Upper lobe of left lung (tissue), 6 donors: ENCODE results near the gene ARL3. TPM values are rescaled to one million over a fixed set of nuclear protein-coding genes. Genes with fewer than 3 reads are reported as not detected.

Experiments used
- ATAC-seq, 2 donors: fragments of 200-7000 bp; cut with Tn5 transposase; one replicate each; pipeline ENCODE4 v1.9.1; 2022; ENCODE audit warnings: mild to moderate bottlenecking in 2 of 2, moderate library complexity in 2 of 2; ENCODE audit not compliant: low FRiP score in 2 of 2
- DNase-seq, 2 donors: peaks; one replicate each; pipeline ENCODE4 v3.0.0-alpha.2; 2019 to 2020
- H3K27ac ChIP-seq, 4 donors: fragments of 200-600 bp; sonication (generic); one replicate each; pipeline ENCODE4 v1.5.1; 2016 to 2019
- H3K27me3 ChIP-seq, 4 donors: fragments of 200-600 bp; sonication (generic); one replicate each; pipeline ENCODE4 v1.5.1; 2017 to 2019
- H3K36me3 ChIP-seq, 4 donors: fragments of 200-600 bp; sonication (generic); one replicate each; pipeline ENCODE4 v1.5.1; 2016 to 2019
- H3K4me1 ChIP-seq, 4 donors: fragments of 200-600 bp; sonication (generic); one replicate each; pipeline ENCODE4 v1.5.1; 2018 to 2019
- H3K4me3 ChIP-seq, 4 donors: fragments of 200-600 bp; sonication (generic); one replicate each; pipeline ENCODE4 v1.5.1; 2017 to 2019; ENCODE audit warnings: mild to moderate bottlenecking in 2 of 4, moderate library complexity in 1 of 4
- H3K9me3 ChIP-seq, 4 donors: fragments of 200-600 bp; sonication (generic); one replicate each; pipeline ENCODE4 v1.5.1; 2018 to 2019
- CTCF ChIP-seq, 6 experiments: fragments of 450-650 bp in 4 of 6; fragments of 200-600 bp in 2 of 6; sonication (generic) in 2 of 6; IDR thresholded peaks; one replicate each; pipeline ENCODE4 v1.5.1; 2016 to 2019; ENCODE audit warnings: antibody characterized with exemption in 6 of 6
- EP300 ChIP-seq, 4 donors: sonication (generic); formaldehyde crosslinking; IDR thresholded peaks; one replicate each; pipeline ENCODE4 v1.5.1; 2017; ENCODE audit warnings: antibody characterized with exemption in 4 of 4, control low read depth in 2 of 4
- POLR2A ChIP-seq, 4 donors: fragments of 450-650 bp; IDR thresholded peaks; one replicate each; pipeline ENCODE4 v1.5.1; 2016 to 2017; ENCODE audit warnings: antibody characterized with exemption in 4 of 4, mild to moderate bottlenecking in 2 of 4
- POLR2AphosphoS5 ChIP-seq, 2 donors: sonication (generic); formaldehyde crosslinking; IDR thresholded peaks; one replicate each; pipeline ENCODE4 v1.5.1; 2017; ENCODE audit warnings: antibody characterized with exemption in 2 of 2
- WGBS, 2 donors: methylation state at CpG; one replicate each; pipeline ENCODE4 v1.1.5; 2017 to 2018; 5-methylcytosine and 5-hydroxymethylcytosine counted together
- total RNA-seq, 6 donors: library from RNA; depleted of rRNA in 4 of 6; stranded (reverse); fragments of >200 nt in 4 of 6; gene quantifications; one replicate each; pipeline versions ENCODE4 v1.1.0 to v1.2.1, GENCODE V29; 2016 to 2021
- donor health status: DM: no; HTN: no; CAD: no; lungs with moderate emphysema.
- donor health status: DM: no; HTN: yes; CAD: no; lungs with severe emphysema.

Gene ARL3
- total RNA-seq, 6 donors from 2014 or later, result 4.6 to 7.9 (median 6.4) TPM

DNA sequence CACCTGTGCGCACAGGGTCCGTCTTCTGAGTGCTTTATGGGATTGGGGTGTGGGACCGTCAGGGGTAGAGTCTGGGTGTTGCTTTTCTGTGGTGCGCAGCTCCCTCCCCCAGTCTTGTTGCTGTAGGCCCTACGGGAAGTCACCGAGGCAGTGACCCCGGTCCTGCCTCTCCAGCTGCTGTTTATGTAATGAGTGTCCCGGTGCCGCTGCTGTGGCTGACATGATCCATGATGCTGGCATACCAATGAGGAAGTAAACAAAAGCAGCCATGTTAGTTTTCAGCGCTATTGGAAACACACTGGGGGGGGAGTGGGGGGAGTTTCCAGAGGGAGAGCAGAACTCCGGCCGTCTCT lies 68.8 kb downstream of the ARL3 start:
- Histone ChIP-seq H3K27ac (peak overlapping the region; percentile 97 to 100 (median 99)), H3K36me3 (peaks cover 0 to 4% (median 0%) of the 10 kb centered on the region in 4 donors), H3K27me3 (no peaks in the 10 kb centered on the region), H3K4me1 (peaks cover 39 to 45% (median 40%) of the 10 kb centered on the region in 4 donors), H3K4me3 (peak overlapping the region; percentile 71 to 97 (median 84)), H3K9me3 (no peaks in the 10 kb centered on the region)
- ATAC-seq, result peak; percentile 6 to 54
- TF ChIP-seq EP300 (IDR thresholded peaks at IDR 0.05) (peak in 2 of 4 donors; percentile 51 to 90), CTCF (IDR thresholded peaks at IDR 0.05) (no peak), POLR2AphosphoS5 (IDR thresholded peaks at IDR 0.05) (peak; percentile 92 to 93), POLR2A (IDR thresholded peaks at IDR 0.05) (peak in 1 of 4 donors; percentile 62)
- DNase-seq, result peak in 1 of 2 donors; percentile 92
- 0% methylated on average over 4 to 12 of the region's 12 CpGs for WGBS, 2 donors

DNA sequence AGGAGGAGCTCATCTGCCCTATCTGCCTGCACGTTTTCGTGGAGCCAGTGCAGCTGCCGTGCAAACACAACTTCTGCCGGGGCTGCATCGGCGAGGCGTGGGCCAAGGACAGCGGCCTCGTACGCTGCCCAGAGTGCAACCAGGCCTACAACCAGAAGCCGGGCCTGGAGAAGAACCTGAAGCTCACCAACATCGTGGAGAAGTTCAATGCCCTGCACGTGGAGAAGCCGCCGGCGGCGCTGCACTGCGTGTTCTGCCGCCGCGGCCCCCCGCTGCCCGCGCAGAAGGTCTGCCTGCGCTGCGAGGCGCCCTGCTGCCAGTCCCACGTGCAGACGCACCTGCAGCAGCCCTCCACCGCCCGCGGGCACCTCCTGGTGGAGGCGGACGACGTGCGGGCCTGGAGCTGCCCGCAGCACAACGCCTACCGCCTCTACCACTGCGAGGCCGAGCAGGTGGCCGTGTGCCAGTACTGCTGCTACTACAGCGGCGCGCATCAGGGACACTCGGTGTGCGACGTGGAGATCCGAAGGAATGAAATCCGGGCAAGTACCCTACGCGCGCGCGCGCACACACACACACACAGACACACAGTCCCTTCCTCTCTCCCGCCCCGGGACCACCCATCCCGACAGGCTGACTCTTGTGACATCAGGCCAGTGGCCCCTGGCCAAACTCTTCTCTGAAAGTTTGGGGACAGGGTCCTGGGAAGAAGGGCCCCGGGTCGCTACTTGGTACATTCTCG lies 69.4 kb downstream of the ARL3 start:
- WGBS, 2 donors, result 0% methylated on average over 4 to 7 of the region's 62 CpGs

GRCh38 chr10:102644066-102644645 lies 70.0 kb downstream of the ARL3 start, which contains the start of gene TRIM8:
Gene TRIM8, plus strand, starts transcription at chr10:102644479. Its CDS starts 139 bp downstream, at chr10:102644618.
- Histone ChIP-seq H3K4me3 (peak within 1 kb of the TSS; percentile 71 to 97 (median 84)), H3K27me3 (no peaks in the 10 kb centered on the region), H3K9me3 (no peaks in the 10 kb centered on the region), H3K27ac (peak within 1 kb of the TSS; percentile 97 to 100 (median 99)), H3K36me3 (peaks cover 0 to 4% (median 0%) of the 10 kb centered on the region in 4 donors), H3K4me1 (peaks cover 27 to 33% (median 27%) of the 10 kb centered on the region in 4 donors)
- TF ChIP-seq EP300 (IDR thresholded peaks at IDR 0.05), result no peak
- TF ChIP-seq POLR2AphosphoS5 (IDR thresholded peaks at IDR 0.05), result peak; percentile 41 to 53
- TF ChIP-seq CTCF (IDR thresholded peaks at IDR 0.05), result peak in 2 of 6 experiments; percentile 22 to 35
- TF ChIP-seq POLR2A (IDR thresholded peaks at IDR 0.05), result peak in 1 of 4 donors; percentile 13
- WGBS, 2 donors, result 0% methylated on average over 13 to 16 of the region's 80 CpGs
- ATAC-seq (no peak), DNase-seq (peak in 1 of 2 donors; percentile 94)

More for the DNA sequence above, 69.4 kb downstream of the ARL3 start:
- H3K9me3 ChIP-seq, result no peaks in the 10 kb centered on the region
- peak; percentile 91 to 95 for DNase-seq
- H3K27me3 ChIP-seq, result no peaks in the 10 kb centered on the region
- peaks cover 0 to 4% (median 0%) of the 10 kb centered on the region in 4 donors for H3K36me3 ChIP-seq
- TF ChIP-seq EP300 (IDR thresholded peaks at IDR 0.05) (peak in 1 of 4 donors; percentile 58), CTCF (IDR thresholded peaks at IDR 0.05) (peak; percentile 53 to 94 (median 89)), POLR2AphosphoS5 (IDR thresholded peaks at IDR 0.05) (peak; percentile 66 to 83), POLR2A (IDR thresholded peaks at IDR 0.05) (peak in 1 of 4 donors; percentile 29)
- H3K4me3 ChIP-seq, result peak overlapping the region; percentile 71 to 97 (median 84)
- peaks cover 34 to 39% (median 34%) of the 10 kb centered on the region in 4 donors for H3K4me1 ChIP-seq
- peak overlapping the region; percentile 97 to 100 (median 99) for H3K27ac ChIP-seq
- ATAC-seq, result peak; percentile 9 to 21

GRCh38 chr10:102643336-102644065 lies 70.7 kb downstream of the ARL3 start:
- H3K9me3 ChIP-seq, result no peaks in the 10 kb centered on the region
- TF ChIP-seq POLR2A (IDR thresholded peaks at IDR 0.05) (peak in 3 of 4 donors; percentile 46 to 81 (median 68)), CTCF (IDR thresholded peaks at IDR 0.05) (no peak), POLR2AphosphoS5 (IDR thresholded peaks at IDR 0.05) (peak in 1 of 2 donors; percentile 54), EP300 (IDR thresholded peaks at IDR 0.05) (no peak)
- 0 to 1% methylated on average over 37 to 62 of the region's 76 CpGs for WGBS, 2 donors
- H3K4me3 ChIP-seq, result peak overlapping the region; percentile 71 to 97 (median 84)
- ATAC-seq, result peak in 1 of 2 donors; percentile 23
- no peaks in the 10 kb centered on the region for H3K27me3 ChIP-seq
- peak overlapping the region; percentile 97 to 100 (median 99) for H3K27ac ChIP-seq
- peaks cover 20 to 26% (median 21%) of the 10 kb centered on the region in 4 donors for H3K4me1 ChIP-seq
- DNase-seq, result peak; percentile 60 to 92
- H3K36me3 ChIP-seq, result peaks cover 0 to 2% (median 0%) of the 10 kb centered on the region in 4 donors
